Fibroblast of pulmonary artery (primary cell): Measurements from ENCODE around the gene CEP295NL.

Source experiments
- DNase-seq: peaks from one replicate; pipeline ENCODE4 v3.0.0-alpha.2; 2010; ENCODE audit warnings: low read depth
- H3K4me3 ChIP-seq: replicated peaks from 2 replicates; pipeline ENCODE4 v1.5.1; 2011; ENCODE audit warnings: low read depth, mild to moderate bottlenecking, control low read depth, low read length, moderate library complexity
- CTCF ChIP-seq: IDR thresholded peaks from 2 replicates; pipeline ENCODE4 v1.5.1; 2011; ENCODE audit warnings: mild to moderate bottlenecking, control low read depth, low read length, inconsistent platforms; ENCODE audit errors: missing control alignments

The CEP295NL gene

GRCh38 chr17:78862073-78863023 is 40.7 kb downstream of the CEP295NL start:
- no peak for TF ChIP-seq CTCF
- no peak overlapping the region for H3K4me3 ChIP-seq
- DNase-seq, result peak; percentile 95

DNA sequence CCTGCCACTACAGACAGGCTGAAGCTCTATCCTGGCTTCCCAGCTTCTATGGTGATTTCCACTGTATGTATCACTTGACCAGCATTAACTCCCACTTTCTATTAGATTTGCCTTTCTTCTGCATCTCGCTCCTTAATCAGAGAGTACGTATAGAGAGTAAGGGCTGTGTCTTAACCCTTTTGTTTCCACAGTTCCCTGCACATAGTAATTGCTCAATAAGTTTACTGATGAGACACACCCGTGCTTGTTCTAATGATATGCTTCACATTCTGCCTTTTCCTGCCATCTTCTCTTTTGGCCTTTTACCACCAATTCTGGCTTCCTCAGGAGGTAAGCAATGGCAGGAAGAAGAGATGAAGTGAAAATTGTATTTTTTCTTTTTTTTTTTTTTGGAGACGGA is 41.8 kb downstream of the CEP295NL start:
- H3K4me3 ChIP-seq, result no peak overlapping the region
- no peak for DNase-seq
- TF ChIP-seq CTCF, result no peak

DNA sequence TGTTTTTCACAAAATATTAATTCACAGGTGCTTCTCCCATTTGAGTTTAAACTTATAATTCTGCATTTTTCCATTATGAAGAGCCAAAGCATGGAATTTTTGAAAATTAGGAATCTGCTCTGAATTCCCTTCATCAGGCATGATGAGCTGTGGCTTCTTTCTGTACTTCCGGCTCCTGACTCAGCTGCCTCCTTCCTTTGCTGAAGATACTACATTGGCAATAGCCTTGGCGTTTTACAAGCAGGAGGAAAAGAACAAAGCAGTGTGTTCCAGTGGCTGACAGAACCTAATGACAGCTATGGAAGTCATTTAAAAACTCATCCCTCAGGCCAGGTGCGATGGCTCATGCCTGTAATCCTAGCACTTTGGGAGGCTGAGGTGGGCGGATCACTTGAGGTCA is 44.0 kb downstream of the CEP295NL start:
- no peak overlapping the region for H3K4me3 ChIP-seq

GRCh38 chr17:78857266-78857665 is 45.7 kb downstream of the CEP295NL start:
- no peak overlapping the region for H3K4me3 ChIP-seq
- DNase-seq, result no peak
- no peak for TF ChIP-seq CTCF

More for the DNA sequence above, 44.0 kb downstream of the CEP295NL start:
- TF ChIP-seq CTCF, result no peak
- no peak for DNase-seq

DNA sequence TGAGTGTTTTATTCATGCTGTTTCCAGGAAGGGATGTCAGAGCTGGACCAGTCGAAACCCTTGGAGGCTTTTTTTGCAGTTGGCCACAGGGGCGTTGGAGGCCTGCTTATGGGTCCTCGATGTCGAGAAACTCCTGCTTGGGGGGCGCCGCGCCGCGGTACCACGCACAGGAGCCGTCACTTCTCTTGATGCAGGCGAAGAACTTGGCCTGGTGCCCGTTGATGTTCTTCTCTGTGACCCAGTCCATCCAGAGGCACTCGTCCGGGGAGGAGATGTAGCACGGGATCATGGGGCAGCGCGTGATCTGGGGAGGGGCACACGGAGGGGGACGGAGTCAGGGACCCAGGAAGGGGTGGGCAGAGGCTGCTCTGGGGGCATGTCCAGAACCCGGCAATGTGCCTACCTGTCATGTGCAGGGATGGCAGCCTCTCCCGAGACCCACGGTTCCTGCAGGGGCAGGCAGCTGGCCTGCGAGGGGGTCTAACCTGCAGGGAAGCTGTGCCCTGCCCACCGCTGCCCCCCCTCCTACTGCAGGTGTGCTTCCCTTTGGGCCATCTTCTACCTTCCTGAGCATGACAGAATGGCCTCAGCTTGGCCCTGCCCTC is 47.3 kb downstream of the CEP295NL start:
- no peak overlapping the region for H3K4me3 ChIP-seq
- TF ChIP-seq CTCF, result no peak
- DNase-seq, result no peak

GRCh38 chr17:78854508-78854907 is 48.5 kb downstream of the CEP295NL start:
- TF ChIP-seq CTCF, result no peak
- no peak for DNase-seq
- H3K4me3 ChIP-seq, result no peak overlapping the region
